Esophagus squamous epithelium (tissue), 5 donors: ENCODE data around the gene TRIM46. TPM values are rescaled to one million over a fixed set of nuclear protein-coding genes. Genes with fewer than 3 reads are reported as not detected.
"Not testable (repeated sequence)": the region's sequence is repeated elsewhere in the genome, so short reads cannot be mapped to it uniquely, and the experiment has no call there.

Experiments used
- DNase-seq: peaks from one replicate; lab custom pipeline; 2025; lab: John Stamatoyannopoulos, UW
- H3K27ac ChIP-seq, 4 donors: fragments of 200-600 bp; sonication (generic); one replicate each; pipeline ENCODE4 v1.5.1; 2016 to 2019; ENCODE audit warnings: mild to moderate bottlenecking in 1 of 4
- H3K27me3 ChIP-seq, 4 donors: fragments of 200-600 bp; sonication (generic); 1 replicate in 3 of 4; 2 replicates in 1 of 4; pipeline versions ENCODE4 v1.5.1 to v1.6.0; 2017 to 2021; ENCODE audit warnings: antibody characterized with exemption in 1 of 4
- H3K36me3 ChIP-seq, 3 donors: fragments of 200-600 bp; sonication (generic); one replicate each; pipeline ENCODE4 v1.5.1; 2016 to 2019
- H3K4me1 ChIP-seq, 3 donors: fragments of 200-600 bp; sonication (generic); one replicate each; pipeline ENCODE4 v1.5.1; 2017 to 2019
- H3K4me3 ChIP-seq, 4 donors: fragments of 200-600 bp; sonication (generic); 1 replicate in 3 of 4; 2 replicates in 1 of 4; pipeline ENCODE4 v1.5.1; 2016 to 2019; ENCODE audit warnings: mild to moderate bottlenecking in 2 of 4, moderate library complexity in 1 of 4
- H3K9me3 ChIP-seq, 3 donors: fragments of 200-600 bp; sonication (generic); one replicate each; pipeline ENCODE4 v1.5.1; 2016 to 2019
- WGBS, 2 donors: methylation state at CpG; one replicate each; pipeline ENCODE4 v1.1.5; 2018; 5-methylcytosine and 5-hydroxymethylcytosine counted together
- intact Hi-C: fragments of 100-400 bp; cut with DNase I; formaldehyde crosslinking; loops from one replicate; pipeline ENCODE4 v1.15.0; 2022
- small RNA-seq, 4 donors: library from RNA; depleted of rRNA; stranded (forward); fragments of <200 nt; gene quantifications; one replicate each; pipeline ENCODE3, GENCODE V24; 2016
- total RNA-seq, 4 donors: library from RNA; depleted of rRNA; stranded (reverse); fragments of >200 nt; gene quantifications; one replicate each; pipeline ENCODE4 v1.1.0, GENCODE V29; 2016
- donor health status: DM: yes; HTN: yes; CAD: no.

The TRIM46 gene
- total RNA-seq, 4 donors from 2014 or later: 0.30 to 0.53 (median 0.38) TPM; not detected in 1

- not testable (repeated sequence) for DNase-seq
These were observed 58.6 kb downstream of the TRIM46 start for GRCh38 chr1:155232001-155232978.

DNA sequence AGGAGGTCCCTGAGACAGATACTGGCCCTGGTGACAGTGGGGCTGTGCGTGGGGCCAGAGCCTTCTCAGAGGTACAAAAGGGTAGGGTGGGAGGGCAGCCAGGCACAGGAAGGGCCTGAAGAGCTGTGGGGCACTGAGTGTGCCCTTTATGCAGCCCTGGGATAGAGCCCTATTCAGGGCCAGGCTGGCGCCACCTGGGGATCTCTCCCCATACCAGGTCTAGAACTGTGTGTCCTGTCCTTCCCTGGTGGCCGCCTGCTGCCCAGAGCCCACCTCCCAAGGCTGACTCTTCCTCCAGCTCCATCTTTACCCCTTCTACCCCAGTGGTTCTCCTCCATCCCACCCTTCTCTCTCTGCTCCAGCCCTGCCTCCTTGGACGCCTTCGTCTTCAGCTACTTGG lies 59.9 kb downstream of the TRIM46 start:
- H3K27ac ChIP-seq, DNase-seq, intact Hi-C loops, H3K4me3 ChIP-seq, H3K27me3 ChIP-seq, H3K9me3 ChIP-seq: not testable (repeated sequence)
- Histone ChIP-seq H3K4me1 (peaks cover 0 to 19% (median 4%) of the 10 kb centered on the region in 3 donors), H3K36me3 (peaks cover 6 to 32% (median 16%) of the 10 kb centered on the region in 3 donors)
- WGBS, 2 donors: 100% methylated on average over 1 of the region's 5 CpGs; no CpG with 5 or more reads in 1 of the 2 donors

More at GRCh38 chr1:155232001-155232978, 58.6 kb downstream of the TRIM46 start:
- H3K4me3 ChIP-seq, H3K9me3 ChIP-seq, H3K27me3 ChIP-seq, intact Hi-C loops: not testable (repeated sequence)
- Histone ChIP-seq H3K4me1 (peaks cover 0 to 20% (median 10%) of the 10 kb centered on the region in 3 donors), H3K27ac (peak overlapping the region in 2 of 4 donors; percentile 39 to 55), H3K36me3 (peaks cover 6 to 23% (median 12%) of the 10 kb centered on the region in 3 donors)
- 44 to 72% methylated on average over 3 to 9 of the region's 13 CpGs for WGBS, 2 donors

Small RNA genes lying within 50 kb of the gene (small RNA-seq; reads per million reads assigned to genes)
- 0 reads per million in 4 donors for gene HMGN2P18

Other genes starting within 250 kb of the TRIM46 start
- gene PMVK, start 237.1 kb upstream of the TRIM46 start, total RNA-seq: 10 to 100 TPM; 29.0 to 38.2 (median 33.5) TPM
- 10 to 100 TPM; 11.1 to 51.1 (median 29.3) TPM for gene PBXIP1, start 217.8 kb upstream of the TRIM46 start, total RNA-seq
- gene PYGO2, start 212.1 kb upstream of the TRIM46 start, total RNA-seq: 10 to 100 TPM; 14.4 to 18.8 (median 17.5) TPM
- 10 to 100 TPM; 37.6 to 80.9 (median 65.8) TPM for gene SHC1, start 203.1 kb upstream of the TRIM46 start, total RNA-seq
- gene CKS1B, start 199.2 kb upstream of the TRIM46 start, total RNA-seq: 10 to 100 TPM; 34.9 to 72.8 (median 55.3) TPM
- 10 to 100 TPM; 21.5 to 30.9 (median 29.5) TPM for gene FLAD1, start 190.5 kb upstream of the TRIM46 start, total RNA-seq
- gene LENEP, start 180.3 kb upstream of the TRIM46 start, total RNA-seq: not detected
- 100 to 1,000 TPM; 101 to 220 (median 113) TPM for gene ZBTB7B, start 171.0 kb upstream of the TRIM46 start, total RNA-seq
- 1 to 10 TPM in 1 of 4 donors, under 1 TPM in 3; 0.11 to 8.2 (median 0.18) TPM for gene DCST2, start 140.1 kb upstream of the TRIM46 start, total RNA-seq
- gene DCST1, start 140.0 kb upstream of the TRIM46 start, total RNA-seq: under 1 TPM in 1 of 4 donors, not detected in 3; 0.19 TPM
- gene ADAM15, start 122.5 kb upstream of the TRIM46 start, total RNA-seq: 100 to 1,000 TPM; 135 to 194 (median 183) TPM
- 10 to 100 TPM in 3 of 4 donors, 1 to 10 TPM in 1; 8.1 to 22.9 (median 12.2) TPM for gene EFNA4, start 110.1 kb upstream of the TRIM46 start, total RNA-seq
- gene EFNA3, start 95.0 kb upstream of the TRIM46 start, total RNA-seq: 10 to 100 TPM; 20.0 to 25.8 (median 21.1) TPM
- gene EFNA1, start 46.0 kb upstream of the TRIM46 start, total RNA-seq: 10 to 100 TPM; 30.2 to 42.9 (median 31.0) TPM
- 10 to 100 TPM; 21.4 to 27.2 (median 26.0) TPM for gene SLC50A1, start 38.0 kb upstream of the TRIM46 start, total RNA-seq
- 10 to 100 TPM; 33.1 to 67.7 (median 45.4) TPM for gene DPM3, start 33.3 kb upstream of the TRIM46 start, total RNA-seq
- 100 to 1,000 TPM in 1 of 4 donors, 10 to 100 TPM in 3; 70.8 to 122 (median 73.8) TPM for gene KRTCAP2, start 545 bp upstream of the TRIM46 start, total RNA-seq
- 10 to 100 TPM in 3 of 4 donors, 1 to 10 TPM in 1; 8.7 to 18.5 (median 11.1) TPM for gene THBS3, start 34.0 kb downstream of the TRIM46 start, total RNA-seq
- gene MTX1, start 34.8 kb downstream of the TRIM46 start, total RNA-seq: 10 to 100 TPM; 34.0 to 59.1 (median 42.9) TPM
- 10 to 100 TPM; 10.5 to 27.9 (median 16.1) TPM for gene ENTREP3, start 81.6 kb downstream of the TRIM46 start, total RNA-seq
- gene SCAMP3, start 88.5 kb downstream of the TRIM46 start, total RNA-seq: 10 to 100 TPM; 56.8 to 72.2 (median 60.1) TPM
- gene CLK2, start 99.7 kb downstream of the TRIM46 start, total RNA-seq: 10 to 100 TPM; 21.9 to 35.1 (median 25.6) TPM
- 1 to 10 TPM; 2.1 to 3.0 (median 2.5) TPM for gene HCN3, start 103.6 kb downstream of the TRIM46 start, total RNA-seq
- under 1 TPM in 1 of 4 donors, not detected in 3; 0.18 TPM for gene PKLR, start 127.6 kb downstream of the TRIM46 start, total RNA-seq
- gene FDPS, start 135.0 kb downstream of the TRIM46 start, total RNA-seq: 100 to 1,000 TPM; 152 to 422 (median 192) TPM
- 10 to 100 TPM; 35.8 to 52.0 (median 40.1) TPM for gene RUSC1, start 147.0 kb downstream of the TRIM46 start, total RNA-seq